Ovary (tissue), 9 donors: Measurements from ENCODE around the gene CLK2. TPM values are rescaled to one million over a fixed set of nuclear protein-coding genes. Genes with fewer than 3 reads are reported as not detected.

Experiments
- DNase-seq, 5 donors: peaks; one replicate each; pipeline ENCODE4 v3.0.0-alpha.2; 2019 to 2020
- H3K27ac ChIP-seq, 2 donors: fragments of 200-600 bp; one replicate each; pipeline versions ENCODE4 v1.5.1 to v1.8.0; 2019 to 2022
- H3K27me3 ChIP-seq: fragments of 200-600 bp; one replicate; pipeline ENCODE4 v1.8.0; 2022
- H3K36me3 ChIP-seq: fragments of 200-600 bp; sonication (generic); one replicate; pipeline ENCODE4 v1.5.1; 2019
- H3K4me1 ChIP-seq: one replicate; pipeline ENCODE4 v1.8.1; 2013; ENCODE audit warnings: mild to moderate bottlenecking, moderate library complexity; ENCODE audit not compliant: insufficient read depth
- H3K4me3 ChIP-seq: fragments of 200-600 bp; sonication (generic); one replicate; pipeline ENCODE4 v1.5.1; 2017
- H3K9me3 ChIP-seq, 2 donors: fragments of 200-600 bp in 1 of 2; sonication (generic) in 1 of 2; one replicate each; pipeline versions ENCODE4 v1.5.1 to v1.8.1; 2013 to 2019; ENCODE audit warnings: mild to moderate bottlenecking in 1 of 2, moderate library complexity in 1 of 2
- EP300 ChIP-seq: sonication (generic); formaldehyde crosslinking; IDR thresholded peaks from one replicate; pipeline ENCODE4 v1.6.1; 2017; ENCODE audit warnings: antibody characterized with exemption
- POLR2A ChIP-seq: fragments of 450-650 bp; IDR thresholded peaks from one replicate; pipeline ENCODE4 v1.6.1; 2017; ENCODE audit warnings: antibody characterized with exemption, mild to moderate bottlenecking, moderate library complexity
- WGBS, 3 donors: extraction: QIAGEN DNeasy Blood & Tissue Kit in 1 of 3; methylation state at CpG; one replicate each; pipeline versions ENCODE4 v1.1.5 to v1.1.7; 2013 to 2017; 5-methylcytosine and 5-hydroxymethylcytosine counted together
- intact Hi-C, 4 donors: fragments of 100-400 bp; cut with DNase I; formaldehyde crosslinking; loops; one replicate each; pipeline versions ENCODE4 v1.11.0 to v1.15.1; 2022 to 2023
- polyA plus RNA-seq, 2 donors: library from polyadenylated mRNA; stranded (reverse); fragments of 200-250 nt in 1 of 2; fragments of 350-450 nt in 1 of 2; fragmentation: Illumina TruSeq in 1 of 2; extraction: RNeasy Lipid Tissue Mini Kit (QIAGEN cat#74804) in 1 of 2; gene quantifications; one replicate each; pipeline ENCODE4 v1.2.3, GENCODE V29; 2013 to 2014
- total RNA-seq, 7 donors: library from RNA; depleted of rRNA in 2 of 7; stranded (reverse); fragments of >200 nt in 2 of 7; fragmentation: NEBNext Ultra II Directional in 3 of 7; extraction: Animal tissue kit (Norgen Biotek cat#: 25700) in 3 of 7; gene quantifications; one replicate each; pipeline versions ENCODE4 v1.1.0 to v1.2.4, GENCODE V29; 2016 to 2023
- TF ChIP-seq, protein P1 (sequence below), 3 donors: fragments of 450-650 bp in 2 of 3; fragments of 200-600 bp in 1 of 3; IDR thresholded peaks; one replicate each; pipeline versions ENCODE4 v1.5.1 to v1.8.0; 2016 to 2022; ENCODE audit warnings: antibody characterized with exemption in 3 of 3, mild to moderate bottlenecking in 1 of 3
- donor health status: DM: no; HTN: no; CAD: no; lungs with moderate emphysema.
- donor health status: DM: no; HTN: no; CAD: no.
- donor health status: Bipolar disorder and iron deficiency.
- donor health status: DM: yes; HTN: yes; CAD: no.
- donor health status: DM: no; HTN: no; CAD: no.
- donor health status: DM: yes; HTN: yes; CAD: no.

Gene CLK2
- total and polyA plus RNA-seq, 9 donors: 37.9 to 60.9 (median 50.1) TPM

DNA sequence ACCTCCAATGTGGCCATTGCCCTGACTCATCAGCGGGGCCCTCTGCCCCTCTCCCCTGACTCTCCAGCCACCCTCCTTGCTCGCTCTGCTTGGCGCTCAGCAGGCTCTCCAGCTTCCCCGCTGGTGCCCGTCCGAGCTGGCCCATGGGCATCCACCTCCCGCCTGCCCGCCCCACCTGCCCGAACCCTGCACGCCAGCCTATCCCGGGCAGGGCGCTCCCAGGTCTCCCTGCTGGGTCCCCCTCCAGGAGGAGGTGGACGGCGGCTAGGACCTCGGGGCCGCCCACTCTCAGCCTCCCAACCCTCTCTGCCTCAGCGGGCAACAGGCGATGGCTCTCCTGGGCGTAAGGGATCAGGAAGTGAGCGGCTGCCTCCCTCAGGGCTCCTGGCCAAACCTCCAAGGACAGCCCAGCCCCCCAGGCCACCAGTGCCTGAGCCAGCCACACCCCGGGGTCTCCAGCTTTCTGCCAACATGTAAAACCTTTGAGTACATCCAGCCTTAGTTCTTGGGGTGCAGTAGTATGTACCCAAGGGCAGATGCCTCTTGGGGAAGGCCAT lies 14.8 kb upstream of the CLK2 start:
- Histone ChIP-seq H3K4me3 (no peak overlapping the region), H3K27me3 (no peaks in the 10 kb centered on the region), H3K9me3 (no peaks in the 10 kb centered on the region), H3K4me1 (no peaks in the 10 kb centered on the region), H3K36me3 (no peaks in the 10 kb centered on the region), H3K27ac (no peak overlapping the region)
- 84 to 92% (median 89%) methylated on average over 21 of the region's 21 CpGs for WGBS, 3 donors
- intact Hi-C loops: no loop called here
- no peak for DNase-seq
- no peak for TF ChIP-seq POLR2A
- TF ChIP-seq, protein P1, sequence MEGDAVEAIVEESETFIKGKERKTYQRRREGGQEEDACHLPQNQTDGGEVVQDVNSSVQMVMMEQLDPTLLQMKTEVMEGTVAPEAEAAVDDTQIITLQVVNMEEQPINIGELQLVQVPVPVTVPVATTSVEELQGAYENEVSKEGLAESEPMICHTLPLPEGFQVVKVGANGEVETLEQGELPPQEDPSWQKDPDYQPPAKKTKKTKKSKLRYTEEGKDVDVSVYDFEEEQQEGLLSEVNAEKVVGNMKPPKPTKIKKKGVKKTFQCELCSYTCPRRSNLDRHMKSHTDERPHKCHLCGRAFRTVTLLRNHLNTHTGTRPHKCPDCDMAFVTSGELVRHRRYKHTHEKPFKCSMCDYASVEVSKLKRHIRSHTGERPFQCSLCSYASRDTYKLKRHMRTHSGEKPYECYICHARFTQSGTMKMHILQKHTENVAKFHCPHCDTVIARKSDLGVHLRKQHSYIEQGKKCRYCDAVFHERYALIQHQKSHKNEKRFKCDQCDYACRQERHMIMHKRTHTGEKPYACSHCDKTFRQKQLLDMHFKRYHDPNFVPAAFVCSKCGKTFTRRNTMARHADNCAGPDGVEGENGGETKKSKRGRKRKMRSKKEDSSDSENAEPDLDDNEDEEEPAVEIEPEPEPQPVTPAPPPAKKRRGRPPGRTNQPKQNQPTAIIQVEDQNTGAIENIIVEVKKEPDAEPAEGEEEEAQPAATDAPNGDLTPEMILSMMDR (IDR thresholded peaks at IDR 0.05): no peak
- no peak for TF ChIP-seq EP300

DNA sequence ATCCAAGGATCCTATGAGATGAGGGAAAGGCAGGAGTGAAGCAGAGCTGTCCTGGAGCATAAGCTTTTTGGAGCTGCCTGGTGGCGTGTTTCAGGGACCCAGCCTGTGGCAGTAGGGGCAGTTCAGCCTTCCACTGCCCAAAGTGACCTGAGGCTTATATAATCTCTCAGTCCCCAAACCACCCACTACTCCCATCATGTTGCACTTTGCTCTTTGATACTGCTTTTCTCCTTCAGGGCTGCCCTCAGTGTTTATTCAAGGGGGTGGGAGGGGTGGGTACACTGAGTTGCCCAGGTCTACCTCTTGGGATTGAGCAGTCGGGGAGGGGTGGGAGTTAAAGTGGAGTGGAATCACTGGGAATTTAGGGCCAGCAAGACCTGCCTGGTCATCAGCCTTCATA lies 13.2 kb upstream of the CLK2 start:
- no peak for DNase-seq
- 89 to 95% (median 94%) methylated on average over 2 of the region's 2 CpGs for WGBS, 3 donors
- H3K27me3 ChIP-seq: no peaks in the 10 kb centered on the region
- intact Hi-C loops: no loop called here
- H3K4me3 ChIP-seq: no peak overlapping the region
- TF ChIP-seq, protein P1 (IDR thresholded peaks at IDR 0.05): no peak
- TF ChIP-seq EP300: no peak
- no peak for TF ChIP-seq POLR2A
- no peak overlapping the region for H3K27ac ChIP-seq
- no peaks in the 10 kb centered on the region for H3K9me3 ChIP-seq
- H3K4me1 ChIP-seq: no peaks in the 10 kb centered on the region
- no peaks in the 10 kb centered on the region for H3K36me3 ChIP-seq

DNA sequence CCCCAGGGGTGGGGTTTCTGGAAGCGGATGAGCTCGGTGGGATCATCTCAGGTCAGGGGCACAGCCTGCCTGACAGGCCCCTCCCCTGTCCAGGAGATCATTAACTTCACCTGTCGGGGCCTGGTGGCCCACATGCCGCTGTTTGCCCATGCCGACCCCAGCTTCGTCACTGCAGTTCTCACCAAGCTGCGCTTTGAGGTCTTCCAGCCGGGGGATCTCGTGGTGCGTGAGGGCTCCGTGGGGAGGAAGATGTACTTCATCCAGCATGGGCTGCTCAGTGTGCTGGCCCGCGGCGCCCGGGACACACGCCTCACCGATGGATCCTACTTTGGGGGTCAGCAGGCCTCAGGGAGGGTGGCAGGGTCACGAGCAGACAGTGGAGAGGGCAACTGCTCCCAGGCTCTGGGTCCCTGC lies 12.3 kb upstream of the CLK2 start:
- no peak for DNase-seq
- intact Hi-C loops: no loop called here
- H3K36me3 ChIP-seq: no peaks in the 10 kb centered on the region
- no peaks in the 10 kb centered on the region for H3K9me3 ChIP-seq
- no peaks in the 10 kb centered on the region for H3K27me3 ChIP-seq
- no peak overlapping the region for H3K27ac ChIP-seq
- no peaks in the 10 kb centered on the region for H3K4me1 ChIP-seq
- WGBS, 3 donors: 84 to 90% (median 87%) methylated on average over 18 of the region's 18 CpGs
- TF ChIP-seq EP300: no peak
- H3K4me3 ChIP-seq: no peak overlapping the region

- no peak for TF ChIP-seq EP300
- TF ChIP-seq, protein P1 (IDR thresholded peaks at IDR 0.05): no peak
- no peak for TF ChIP-seq POLR2A
- H3K4me1 ChIP-seq: no peaks in the 10 kb centered on the region
- intact Hi-C loops: no loop called here
Observed at GRCh38 chr1:155285063-155285462, 11.8 kb upstream of the CLK2 start.

DNA sequence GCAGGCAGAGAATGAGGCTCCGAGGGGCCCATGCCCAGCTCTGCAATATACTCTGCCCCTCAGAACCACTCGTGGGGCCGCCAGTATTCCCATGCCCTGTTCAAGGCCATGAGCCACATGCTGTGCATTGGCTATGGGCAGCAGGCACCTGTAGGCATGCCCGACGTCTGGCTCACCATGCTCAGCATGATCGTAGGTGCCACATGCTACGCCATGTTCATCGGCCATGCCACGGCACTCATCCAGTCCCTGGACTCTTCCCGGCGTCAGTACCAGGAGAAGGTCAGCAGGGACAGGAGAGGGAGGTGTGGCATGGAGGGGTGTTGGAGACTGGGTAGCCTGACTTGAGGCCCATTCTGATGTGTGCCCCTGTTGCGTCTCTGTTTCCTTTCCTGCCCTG lies 11.2 kb upstream of the CLK2 start:
- H3K9me3 ChIP-seq: no peaks in the 10 kb centered on the region
- H3K36me3 ChIP-seq: no peaks in the 10 kb centered on the region
- TF ChIP-seq, protein P1 (IDR thresholded peaks at IDR 0.05): no peak
- TF ChIP-seq EP300 (no peak), POLR2A (no peak)
- no peaks in the 10 kb centered on the region for H3K27me3 ChIP-seq
- H3K4me3 ChIP-seq: no peak overlapping the region
- no peaks in the 10 kb centered on the region for H3K4me1 ChIP-seq
- WGBS, 3 donors: 87 to 94% (median 88%) methylated on average over 12 of the region's 12 CpGs
- intact Hi-C loops: loop anchor here in 1 of 4 donors (5.0 kb wide), 1 partner anchor 33 kb away; no protein-coding TSS in a partner anchor
- no peak for DNase-seq
- H3K27ac ChIP-seq: no peak overlapping the region

More at GRCh38 chr1:155285063-155285462, 11.8 kb upstream of the CLK2 start:
- Histone ChIP-seq H3K4me3 (no peak overlapping the region), H3K9me3 (no peaks in the 10 kb centered on the region), H3K27ac (no peak overlapping the region), H3K36me3 (no peaks in the 10 kb centered on the region), H3K27me3 (no peaks in the 10 kb centered on the region)
- no peak for DNase-seq
- 89 to 92% (median 90%) methylated on average over 14 of the region's 14 CpGs for WGBS, 3 donors
